Islet precursor cell (in vitro differentiated cells): ENCODE data around the gene RHEX.
A peak's percentile ranks its signal among the peaks of the same experiment; 100 is the strongest.
"Not testable (repeated sequence)": the region's sequence is repeated elsewhere in the genome, so short reads cannot be mapped to it uniquely, and the experiment has no call there.

Experiments used
- DNase-seq: peaks from one replicate; pipeline ENCODE4 v3.0.0-alpha.2; 2018

The RHEX gene

GRCh38 chr1:206060844-206061243 is 7.9 kb downstream of the RHEX start:
- no peak for DNase-seq

GRCh38 chr1:206062464-206062863 is 9.5 kb downstream of the RHEX start:
- DNase-seq = peak; percentile 26

- DNase-seq = not testable (repeated sequence)
These were observed 11.0 kb downstream of the RHEX start for GRCh38 chr1:206064001-206064400.

GRCh38 chr1:206064501-206064900 is 11.5 kb downstream of the RHEX start:
- not testable (repeated sequence) for DNase-seq

- peak; percentile 32 for DNase-seq
These were observed 12.7 kb downstream of the RHEX start for GRCh38 chr1:206065547-206066145.

- peak; percentile 55 for DNase-seq
These were observed 13.7 kb downstream of the RHEX start for GRCh38 chr1:206066479-206067171.

GRCh38 chr1:206067486-206068227 is 14.7 kb downstream of the RHEX start:
- peak; percentile 38 for DNase-seq

GRCh38 chr1:206068314-206068713 is 15.3 kb downstream of the RHEX start:
- DNase-seq = no peak

- DNase-seq = no peak
These were observed 17.8 kb downstream of the RHEX start for GRCh38 chr1:206070627-206071304.

GRCh38 chr1:206074839-206075238 is 21.9 kb downstream of the RHEX start:
- DNase-seq = peak; percentile 31

GRCh38 chr1:206075786-206076755 is 23.1 kb downstream of the RHEX start:
- peak; percentile 37 for DNase-seq

- no peak for DNase-seq
These were observed 26.2 kb downstream of the RHEX start for GRCh38 chr1:206079135-206079534.

GRCh38 chr1:206080026-206080820 is 27.2 kb downstream of the RHEX start:
- no peak for DNase-seq

- DNase-seq = no peak
These were observed 28.9 kb downstream of the RHEX start for GRCh38 chr1:206081856-206082255.

GRCh38 chr1:206082831-206083695 is 30.1 kb downstream of the RHEX start:
- no peak for DNase-seq

- no peak for DNase-seq
These were observed 30.8 kb downstream of the RHEX start for GRCh38 chr1:206083750-206084149.

GRCh38 chr1:206087091-206087490 is 34.1 kb downstream of the RHEX start:
- no peak for DNase-seq

- no peak for DNase-seq
These were observed 36.4 kb downstream of the RHEX start for GRCh38 chr1:206089341-206089740.

- peak; percentile 78 for DNase-seq
These were observed 41.1 kb downstream of the RHEX start for GRCh38 chr1:206094024-206094423.

- DNase-seq = no peak
These were observed 44.4 kb downstream of the RHEX start for GRCh38 chr1:206097381-206097780.
